ENCODE data around the gene RAD51B.

The RAD51B gene

GRCh38 chr14:68513838-68514607, 694.4 kb downstream of the RAD51B start:
- TF ChIP-seq, protein P1, sequence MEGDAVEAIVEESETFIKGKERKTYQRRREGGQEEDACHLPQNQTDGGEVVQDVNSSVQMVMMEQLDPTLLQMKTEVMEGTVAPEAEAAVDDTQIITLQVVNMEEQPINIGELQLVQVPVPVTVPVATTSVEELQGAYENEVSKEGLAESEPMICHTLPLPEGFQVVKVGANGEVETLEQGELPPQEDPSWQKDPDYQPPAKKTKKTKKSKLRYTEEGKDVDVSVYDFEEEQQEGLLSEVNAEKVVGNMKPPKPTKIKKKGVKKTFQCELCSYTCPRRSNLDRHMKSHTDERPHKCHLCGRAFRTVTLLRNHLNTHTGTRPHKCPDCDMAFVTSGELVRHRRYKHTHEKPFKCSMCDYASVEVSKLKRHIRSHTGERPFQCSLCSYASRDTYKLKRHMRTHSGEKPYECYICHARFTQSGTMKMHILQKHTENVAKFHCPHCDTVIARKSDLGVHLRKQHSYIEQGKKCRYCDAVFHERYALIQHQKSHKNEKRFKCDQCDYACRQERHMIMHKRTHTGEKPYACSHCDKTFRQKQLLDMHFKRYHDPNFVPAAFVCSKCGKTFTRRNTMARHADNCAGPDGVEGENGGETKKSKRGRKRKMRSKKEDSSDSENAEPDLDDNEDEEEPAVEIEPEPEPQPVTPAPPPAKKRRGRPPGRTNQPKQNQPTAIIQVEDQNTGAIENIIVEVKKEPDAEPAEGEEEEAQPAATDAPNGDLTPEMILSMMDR (IDR thresholded peaks at IDR 0.05; ENCODE audit: low read depth, low read length): no peak
- H3K4me3 ChIP-seq (replicated peaks in 1 of 2; ENCODE audit: low read depth in 2 of 2, low read length in 2 of 2): no peak overlapping the region

GRCh38 chr14:68514608-68515194, 695.1 kb downstream of the RAD51B start:
- TF ChIP-seq, protein P1 (IDR thresholded peaks at IDR 0.05; ENCODE audit: low read depth, low read length): no peak
- DNase-seq (ENCODE audit: low read depth in 2 of 2): no peak
- H3K4me3 ChIP-seq (replicated peaks in 1 of 2; ENCODE audit: low read depth in 2 of 2, low read length in 2 of 2): no peak overlapping the region

More at GRCh38 chr14:68513838-68514607, 694.4 kb downstream of the RAD51B start:
- no peak for DNase-seq (ENCODE audit: low read depth in 2 of 2)

GRCh38 chr14:68516342-68516741, 696.8 kb downstream of the RAD51B start:
- no peak overlapping the region for H3K4me3 ChIP-seq (replicated peaks in 1 of 2; ENCODE audit: low read depth in 2 of 2, low read length in 2 of 2)

DNA sequence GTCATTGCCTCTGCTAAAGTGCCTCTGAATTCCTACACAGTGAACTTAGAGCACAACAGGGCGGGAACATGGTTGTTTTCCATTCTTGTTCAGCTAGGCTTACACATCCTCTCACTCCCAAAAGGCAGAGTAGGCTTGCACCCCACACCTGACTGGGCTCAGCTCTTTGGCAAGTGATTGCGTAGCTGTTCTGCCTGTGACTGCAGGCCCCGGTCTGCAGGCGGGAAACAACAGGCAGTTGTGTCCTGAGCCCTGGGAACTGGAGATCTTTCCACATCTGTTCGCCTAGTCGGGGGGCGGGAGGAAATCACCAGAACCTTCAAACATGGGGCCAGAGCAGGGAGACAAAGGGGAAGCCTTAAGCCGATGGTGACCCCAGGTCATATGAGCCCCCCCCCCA, 698.6 kb downstream of the RAD51B start:
- TF ChIP-seq, protein P1 (IDR thresholded peaks at IDR 0.05; ENCODE audit: low read depth, low read length): no peak
- no peak for DNase-seq (ENCODE audit: low read depth in 2 of 2)
- no peak overlapping the region for H3K4me3 ChIP-seq (replicated peaks in 1 of 2; ENCODE audit: low read depth in 2 of 2, low read length in 2 of 2)

More at GRCh38 chr14:68516342-68516741, 696.8 kb downstream of the RAD51B start:
- TF ChIP-seq, protein P1 (IDR thresholded peaks at IDR 0.05; ENCODE audit: low read depth, low read length): no peak
- no peak for DNase-seq (ENCODE audit: low read depth in 2 of 2)

DNA sequence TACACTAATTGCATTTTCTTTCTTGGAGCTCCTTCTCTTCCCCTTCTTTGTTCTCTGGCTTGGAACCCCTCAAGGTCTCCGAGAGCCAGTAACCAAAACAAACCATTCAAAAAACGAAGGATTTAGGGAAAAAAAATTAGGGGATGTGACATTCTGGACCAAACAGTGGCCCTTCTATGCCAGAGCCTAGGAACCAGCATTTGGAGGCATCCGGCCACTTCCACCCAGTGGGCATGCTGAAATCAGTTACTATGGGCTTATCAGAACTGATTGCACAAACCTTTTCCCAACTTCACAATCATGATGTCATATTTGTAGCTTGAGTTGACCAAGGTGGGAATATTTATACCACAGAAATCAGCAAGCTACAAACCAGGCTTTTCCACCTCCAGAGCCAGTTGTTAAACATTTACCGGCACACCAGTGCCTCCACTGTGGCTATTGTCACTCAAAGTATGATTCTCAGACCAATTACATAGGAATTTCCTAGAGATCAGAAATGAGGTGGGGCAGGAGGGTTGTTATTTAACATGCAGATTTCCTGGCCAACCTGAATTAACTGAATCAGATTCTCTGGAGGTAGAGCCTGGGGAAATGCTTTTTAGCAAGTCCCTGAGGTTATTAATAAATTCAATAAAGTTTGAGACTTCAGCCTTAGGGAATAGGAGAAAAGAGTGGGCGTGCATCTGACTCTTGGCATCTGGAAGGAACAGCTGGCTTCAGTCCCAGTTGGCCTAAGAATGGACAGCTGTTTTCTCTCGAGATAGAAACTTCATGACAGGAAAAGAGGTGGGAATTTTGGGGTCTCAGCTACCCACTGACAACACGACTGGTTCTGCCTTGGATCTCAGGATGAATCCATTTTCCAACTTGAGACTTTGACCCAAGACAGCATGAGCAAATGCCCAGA, 699.4 kb downstream of the RAD51B start:
- TF ChIP-seq, protein P1 (IDR thresholded peaks at IDR 0.05; ENCODE audit: low read depth, low read length): no peak
- peak; percentile 38 to 86 for DNase-seq (ENCODE audit: low read depth in 2 of 2)
- H3K4me3 ChIP-seq (replicated peaks in 1 of 2; ENCODE audit: low read depth in 2 of 2, low read length in 2 of 2): no peak overlapping the region

DNA sequence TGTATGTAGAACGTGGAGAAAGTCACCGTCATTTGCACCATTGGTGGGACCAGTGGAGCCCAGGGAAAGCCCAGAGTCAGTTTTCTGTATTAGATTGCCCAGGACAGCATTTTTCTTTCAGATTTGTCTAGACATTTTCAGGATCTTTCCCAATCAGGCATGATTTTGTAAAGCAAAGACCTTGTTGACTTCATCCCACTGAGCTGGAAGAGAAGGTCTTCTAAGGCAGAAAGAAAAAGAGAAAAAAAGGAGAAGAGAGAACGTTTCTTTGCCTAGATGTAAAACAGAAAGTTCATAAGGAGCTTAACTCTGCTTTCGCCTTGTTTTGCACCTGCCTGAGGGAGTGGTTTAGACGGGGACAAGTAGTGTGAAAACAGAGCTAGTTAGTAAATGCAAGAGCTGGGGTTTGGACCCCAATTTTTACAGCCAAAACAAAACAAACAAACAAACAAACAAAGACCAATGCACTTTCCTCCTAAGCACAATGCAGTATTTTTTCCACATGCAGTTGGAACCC, 700.1 kb downstream of the RAD51B start:
- H3K4me3 ChIP-seq (replicated peaks in 1 of 2; ENCODE audit: low read depth in 2 of 2, low read length in 2 of 2): no peak overlapping the region
- no peak for DNase-seq (ENCODE audit: low read depth in 2 of 2)
- TF ChIP-seq, protein P1 (IDR thresholded peaks at IDR 0.05; ENCODE audit: low read depth, low read length): no peak

Measured in cardiac fibroblast (primary cell).